CD4-positive, alpha-beta T cell treated with Interferon alpha-2 for 1 hour (primary cell): Measurements from ENCODE around the gene CACHD1.

Experiments
- DNase-seq, 2 donors: peaks; one replicate each; pipeline ENCODE4 v3.0.0-alpha.2; 2020 to 2022

Gene CACHD1

DNA sequence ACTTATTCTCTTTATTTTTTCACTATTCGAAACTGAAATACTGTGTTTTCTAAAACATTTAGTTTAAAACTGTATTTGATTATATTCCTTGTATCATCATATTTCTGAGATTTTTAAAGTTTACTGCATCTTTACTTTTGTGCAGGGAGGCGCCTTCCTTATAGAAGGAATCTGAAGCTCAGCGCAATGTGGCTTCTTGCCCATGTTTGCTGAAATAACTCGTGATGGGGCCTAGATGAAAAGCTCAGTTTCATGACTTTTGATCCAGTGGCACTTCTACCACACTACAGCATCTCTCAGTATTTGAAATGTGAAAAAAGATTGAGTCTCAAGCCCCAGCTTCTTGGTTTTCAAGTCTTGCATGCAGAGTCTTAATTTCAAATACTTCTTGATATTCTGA is 28.4 kb downstream of the CACHD1 start:
- no peak for DNase-seq

DNA sequence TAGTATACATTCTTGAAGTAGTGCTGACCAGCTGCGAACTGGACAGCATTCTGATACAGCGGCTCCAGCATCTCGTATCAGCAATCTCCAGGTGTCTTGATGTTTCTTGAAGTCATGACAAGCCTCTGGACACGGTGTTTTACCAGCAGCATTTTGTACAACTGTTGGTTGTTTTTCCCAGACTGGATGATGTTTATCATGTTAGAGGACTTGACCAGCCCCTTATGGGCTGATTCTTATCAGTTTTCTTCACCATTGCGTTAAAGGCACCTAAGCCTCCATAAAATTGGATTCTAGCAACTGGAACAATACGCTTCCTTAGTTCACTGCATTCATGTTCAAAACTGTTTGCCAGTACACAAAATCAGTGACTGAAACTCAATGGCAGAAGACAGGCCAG is 29.1 kb downstream of the CACHD1 start:
- no peak for DNase-seq

DNA sequence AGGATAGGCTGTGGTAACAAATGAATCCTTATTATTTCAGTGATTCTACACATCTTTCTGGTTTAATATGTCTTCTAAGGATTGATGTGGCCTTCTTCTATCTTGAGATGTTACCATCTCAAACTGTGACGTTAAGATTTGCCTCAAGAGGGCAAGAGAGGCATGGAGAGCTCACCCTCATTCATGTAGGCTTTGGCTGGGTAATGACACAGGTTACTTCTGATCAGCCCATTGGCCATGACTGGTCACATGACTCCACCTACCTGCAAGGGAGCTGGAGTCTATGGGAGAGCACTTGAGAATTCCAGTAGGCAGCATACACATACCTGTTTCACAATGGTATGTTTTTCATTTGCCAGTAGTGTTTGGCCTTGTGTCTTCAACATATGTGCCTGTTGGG is 30.0 kb downstream of the CACHD1 start:
- peak in 1 of 2 donors; percentile 9 for DNase-seq

DNA sequence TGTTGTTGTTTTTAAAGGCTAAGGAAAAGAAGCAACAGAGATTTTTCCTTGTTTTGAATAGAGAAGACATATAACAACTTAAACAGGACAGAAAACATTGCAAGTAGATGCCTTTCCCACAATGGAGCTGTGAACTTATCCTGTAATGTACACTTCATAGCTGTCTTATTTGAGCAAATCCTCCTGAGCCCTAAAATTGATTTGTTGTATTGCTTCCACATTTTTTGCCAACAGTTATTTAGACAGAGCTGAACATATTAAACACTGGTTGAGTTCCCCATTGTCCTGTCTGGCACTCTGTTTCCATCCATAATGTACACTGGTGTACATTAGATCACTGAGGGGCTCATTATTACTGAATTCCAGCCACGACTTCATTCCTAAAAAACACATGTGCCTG is 32.2 kb downstream of the CACHD1 start:
- no peak for DNase-seq

DNA sequence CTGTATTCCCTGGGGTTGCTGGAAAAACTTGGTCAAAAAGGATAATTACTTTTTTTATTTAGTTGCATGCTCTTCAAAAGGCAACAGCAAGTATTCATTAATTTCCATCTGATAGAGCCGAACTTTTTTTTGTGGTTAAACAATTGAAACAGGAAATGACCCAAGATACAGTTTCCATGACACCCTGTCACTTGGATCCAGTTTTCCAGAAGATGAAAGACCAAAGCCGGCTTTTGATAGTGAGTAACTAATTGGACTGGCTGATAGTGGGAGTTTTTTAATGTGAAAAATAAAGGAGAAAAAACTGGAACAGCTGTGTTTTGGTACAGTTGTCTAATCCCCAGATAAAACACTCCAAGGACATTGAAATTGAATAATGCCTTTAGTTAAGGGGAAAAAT is 33.0 kb downstream of the CACHD1 start:
- no peak for DNase-seq

DNA sequence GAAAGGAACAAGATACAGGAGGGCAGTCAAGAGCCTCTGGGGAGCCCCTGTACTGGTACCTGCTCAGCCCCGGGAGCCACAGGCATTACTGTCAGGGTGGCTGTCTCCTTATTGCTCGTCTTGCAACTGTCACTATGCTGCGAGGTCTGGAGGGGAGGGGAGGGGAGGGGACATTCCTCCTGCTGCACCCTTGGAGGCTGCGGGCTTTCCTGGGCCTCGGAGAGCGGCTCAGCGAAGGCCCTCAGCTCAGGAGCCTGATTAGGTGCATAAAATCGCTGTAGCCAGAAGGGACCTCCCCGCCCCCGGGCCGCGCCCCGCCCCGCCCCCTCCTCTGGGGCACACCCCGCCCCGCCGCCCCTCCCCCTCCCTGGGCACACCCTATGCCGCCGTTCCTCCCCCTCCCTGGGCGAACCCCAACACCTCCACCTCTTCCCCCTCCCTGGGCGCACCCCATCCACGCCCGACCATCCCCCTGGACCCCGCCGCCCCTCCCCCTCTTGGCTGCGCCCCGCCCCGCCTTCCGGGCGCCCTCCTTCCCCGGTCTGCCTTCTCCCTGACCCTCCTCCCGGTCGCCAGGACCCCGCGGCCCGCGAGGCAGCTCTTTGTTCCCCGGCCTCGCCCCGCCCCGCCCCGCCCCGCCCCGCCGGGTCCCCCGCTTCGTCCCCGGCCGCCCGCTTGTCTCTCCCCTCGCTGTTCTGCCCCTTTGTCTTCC is 35.5 kb downstream of the CACHD1 start:
- peak; percentile 39 to 47 for DNase-seq

DNA sequence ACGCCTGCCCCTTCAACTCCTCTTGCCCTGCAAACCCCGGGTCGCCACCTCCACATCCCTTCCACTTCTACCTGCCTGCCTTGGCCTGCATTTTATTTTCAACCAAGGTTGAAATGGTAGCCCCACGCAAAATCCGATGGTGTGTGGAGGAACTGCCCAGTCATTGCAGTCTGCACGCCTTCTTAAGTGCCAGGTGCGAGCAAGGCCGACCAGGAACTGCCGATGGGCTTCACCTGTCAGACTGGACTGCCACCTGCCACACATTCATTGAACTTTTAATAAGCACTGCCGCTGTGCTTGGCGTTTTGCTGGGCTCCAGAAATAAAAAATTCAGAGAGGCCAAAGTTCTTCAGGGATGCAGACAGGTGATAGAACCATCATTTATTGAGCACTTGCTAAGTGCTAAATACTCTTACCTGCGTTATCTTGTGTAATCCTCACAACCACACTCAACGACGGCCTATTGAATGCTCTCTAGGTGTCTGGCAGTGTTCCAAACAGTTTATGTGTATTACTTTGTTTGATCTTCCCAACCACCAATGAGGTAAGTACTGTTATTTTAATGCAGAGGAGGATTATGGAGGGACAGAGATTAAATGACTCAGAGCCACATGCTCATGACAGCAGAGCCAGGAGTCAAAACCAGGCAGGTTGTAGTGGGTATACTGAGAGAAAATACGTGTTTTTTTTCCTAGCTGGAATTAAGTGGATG is 36.2 kb downstream of the CACHD1 start:
- peak in 1 of 2 donors; percentile 32 for DNase-seq

DNA sequence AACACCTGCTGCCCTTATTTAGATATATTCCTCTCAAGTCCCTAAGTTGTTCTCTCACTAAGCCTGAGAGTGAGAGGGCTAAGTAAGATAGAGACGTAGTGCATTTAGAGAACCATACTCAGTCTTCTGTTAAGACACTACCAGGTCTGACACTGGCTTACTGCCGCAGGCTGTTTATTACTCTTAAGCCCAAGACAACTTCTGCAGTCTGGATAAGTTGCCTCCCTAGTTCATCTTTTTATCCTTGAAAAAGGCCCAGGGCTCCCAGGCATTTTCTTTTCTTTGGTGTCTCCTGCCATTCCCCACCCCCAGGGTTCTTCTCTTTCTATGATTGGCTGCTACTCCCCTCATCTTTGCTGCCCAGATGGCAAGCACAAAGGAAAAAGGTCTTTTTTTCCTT is 38.7 kb downstream of the CACHD1 start:
- DNase-seq = no peak

DNA sequence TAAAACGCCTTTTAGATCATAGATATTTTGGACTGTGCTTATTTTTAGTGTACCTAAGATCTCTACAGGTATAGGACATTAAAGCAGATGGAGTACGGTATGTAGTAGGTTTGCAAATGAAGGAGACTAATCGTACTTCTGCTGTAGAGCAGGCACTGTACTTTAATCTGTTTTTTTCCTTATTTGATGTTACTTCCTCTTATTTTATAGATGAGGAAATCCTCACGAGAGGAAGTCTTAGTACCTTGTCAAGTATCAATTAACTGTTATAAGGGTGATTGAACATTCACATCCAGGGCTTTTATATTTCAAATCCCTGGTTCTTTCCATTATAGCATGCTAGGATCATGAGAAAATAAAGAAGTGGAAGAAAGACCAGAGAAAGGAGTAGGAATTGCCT is 41.1 kb downstream of the CACHD1 start:
- DNase-seq = no peak

DNA sequence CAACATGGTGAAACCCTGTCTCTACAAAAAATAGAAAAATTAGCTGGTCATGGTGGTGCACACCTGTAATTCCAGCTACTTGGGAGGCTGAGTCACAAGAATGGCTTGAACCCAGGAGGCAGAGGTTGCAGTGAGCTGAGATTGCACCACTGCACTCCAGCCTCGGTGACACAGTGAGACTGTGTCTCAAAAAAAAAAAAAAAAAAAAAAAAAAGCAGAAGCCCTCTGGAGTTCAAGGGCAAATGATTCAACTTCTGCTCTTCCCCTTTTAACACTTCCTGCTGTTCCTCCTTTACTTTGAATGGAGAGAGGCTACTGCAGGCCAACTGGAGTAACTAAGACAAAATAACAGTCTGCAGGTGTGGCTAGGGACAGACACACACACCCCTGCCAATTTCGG is 42.3 kb downstream of the CACHD1 start:
- peak in 1 of 2 donors; percentile 18 for DNase-seq

DNA sequence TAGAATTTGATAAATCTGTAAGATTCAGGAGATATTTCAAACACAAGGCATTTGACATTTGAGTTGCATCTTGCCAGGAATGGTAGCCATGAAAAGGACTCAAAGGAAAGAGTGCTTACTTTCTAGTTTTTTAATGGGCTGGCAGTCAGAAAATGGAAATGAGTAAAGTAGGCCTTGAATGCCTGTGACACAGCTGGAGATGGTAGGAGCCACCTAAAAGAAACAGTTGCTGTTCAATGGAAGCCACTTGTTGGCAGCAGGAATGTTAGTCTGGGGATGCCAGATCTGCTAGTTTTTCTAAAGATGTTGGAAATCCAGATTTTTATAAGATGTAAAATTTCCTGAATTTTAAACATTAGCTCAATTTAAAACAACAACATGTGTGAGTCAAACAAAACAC is 43.6 kb downstream of the CACHD1 start:
- no peak for DNase-seq

DNA sequence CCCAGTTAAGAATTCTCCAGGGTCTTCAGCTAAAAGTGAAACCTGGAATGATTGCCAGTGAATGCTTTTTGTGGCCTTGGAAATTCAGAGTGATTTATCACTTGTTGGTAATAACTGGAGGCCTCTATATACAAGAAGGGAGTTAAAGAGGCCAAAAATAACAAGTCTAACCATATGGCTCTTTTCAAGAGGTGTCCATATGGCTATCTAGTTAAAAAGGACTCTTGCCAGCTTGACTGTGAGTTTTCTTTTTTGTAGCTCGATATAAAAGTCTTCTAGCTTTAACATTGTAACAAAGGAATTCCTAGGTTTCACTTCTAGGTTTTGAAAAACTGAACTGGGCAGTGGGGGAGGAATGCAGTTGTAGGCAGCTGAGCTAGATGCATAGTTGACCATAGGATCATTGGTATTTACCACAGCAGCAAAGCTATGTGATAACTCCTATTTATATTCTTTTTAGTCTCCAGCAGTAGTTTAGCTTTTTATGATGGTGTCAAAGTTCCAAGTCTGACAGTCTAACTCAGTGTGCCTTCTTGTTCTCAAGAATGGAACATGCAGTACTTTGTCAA is 44.4 kb downstream of the CACHD1 start:
- DNase-seq = no peak

DNA sequence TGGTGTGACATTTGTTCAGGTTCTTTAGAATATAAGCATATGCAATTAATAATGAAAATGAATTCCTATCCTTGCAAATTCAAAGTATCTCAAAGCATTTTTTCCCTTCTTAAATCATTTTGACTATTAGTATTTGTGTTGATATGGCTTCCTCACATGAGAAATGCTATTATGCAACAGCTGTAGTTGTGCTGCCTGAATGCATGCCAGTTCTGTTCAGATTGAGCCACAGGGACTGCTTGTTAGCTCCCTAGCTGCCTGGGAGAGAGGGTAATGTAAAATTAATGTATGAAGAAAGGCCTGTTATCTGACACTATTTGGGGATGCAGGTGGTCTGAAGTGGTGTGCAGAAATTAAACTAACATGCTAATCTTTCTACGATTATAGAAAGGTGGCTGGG is 45.5 kb downstream of the CACHD1 start:
- DNase-seq = no peak

DNA sequence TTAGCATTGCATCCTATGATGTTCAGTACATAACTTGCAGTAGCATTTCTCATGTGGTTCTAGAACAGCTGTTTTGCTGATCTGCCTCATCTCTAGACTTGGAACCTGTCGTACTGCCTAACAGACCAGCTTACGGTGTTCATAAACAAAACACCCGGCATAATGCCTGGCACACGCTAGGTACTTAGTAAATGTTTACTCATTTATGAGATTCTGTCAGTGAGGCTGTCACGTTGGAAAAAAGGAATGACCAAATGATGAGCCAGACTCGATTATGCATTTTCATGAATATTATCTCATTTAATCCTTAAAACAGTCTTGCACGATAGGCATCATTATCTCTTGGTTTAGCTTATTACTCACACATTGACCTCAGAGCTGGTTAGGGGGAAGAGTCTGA is 46.4 kb downstream of the CACHD1 start:
- DNase-seq = no peak

DNA sequence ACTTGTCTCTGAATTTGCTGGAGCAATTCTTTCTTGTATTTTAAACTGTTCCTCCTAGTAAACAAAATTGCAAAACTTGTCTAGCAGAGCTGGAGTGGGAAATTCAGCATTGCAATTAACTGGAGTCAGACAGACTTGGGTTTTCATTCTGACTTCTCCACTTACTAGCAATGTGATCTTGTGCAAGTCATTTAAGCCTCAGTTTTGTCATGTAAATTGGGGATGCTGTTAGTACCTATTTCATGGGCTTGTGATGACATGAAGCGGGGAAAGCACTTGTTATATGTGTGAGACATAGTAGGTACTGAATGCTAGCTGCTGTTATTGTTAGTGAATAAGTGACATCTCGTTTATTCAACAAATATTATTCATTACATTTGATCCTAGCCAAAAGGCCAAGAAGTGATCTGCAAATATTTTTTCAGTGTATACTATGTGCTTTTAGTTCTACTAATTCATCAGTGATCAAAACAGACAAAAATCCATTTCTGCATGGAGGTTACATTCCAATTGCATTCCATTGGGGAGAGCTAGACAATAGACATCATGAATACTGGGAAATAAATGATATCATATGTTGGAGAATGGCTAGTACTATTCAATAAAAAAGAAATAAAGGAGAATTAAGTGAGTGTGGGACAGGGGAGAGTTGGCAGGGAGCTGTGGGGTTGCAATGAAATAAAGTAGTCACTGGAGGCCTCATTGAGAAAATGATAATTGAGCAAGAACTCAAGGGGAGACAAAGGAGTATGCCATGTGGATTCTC is 47.1 kb downstream of the CACHD1 start:
- DNase-seq = no peak

DNA sequence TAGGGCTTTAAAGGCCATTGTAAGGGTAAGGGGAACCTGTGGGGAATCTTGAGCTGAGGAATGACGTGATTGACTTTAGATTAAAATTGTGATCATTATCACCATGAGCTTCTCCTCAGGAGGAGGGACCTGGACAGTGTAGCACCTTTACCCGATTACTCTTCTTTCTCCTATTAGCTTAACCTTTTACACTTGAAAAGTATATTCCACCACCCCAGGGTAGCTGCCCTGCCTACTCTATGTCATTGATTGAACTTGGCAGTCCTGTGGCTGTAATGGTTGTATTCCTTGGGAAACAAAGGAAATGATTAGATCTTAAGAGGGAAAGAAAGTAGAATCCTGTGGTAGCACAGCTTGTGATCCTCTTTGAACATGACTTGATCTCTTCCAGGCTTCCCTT is 47.7 kb downstream of the CACHD1 start:
- no peak for DNase-seq

DNA sequence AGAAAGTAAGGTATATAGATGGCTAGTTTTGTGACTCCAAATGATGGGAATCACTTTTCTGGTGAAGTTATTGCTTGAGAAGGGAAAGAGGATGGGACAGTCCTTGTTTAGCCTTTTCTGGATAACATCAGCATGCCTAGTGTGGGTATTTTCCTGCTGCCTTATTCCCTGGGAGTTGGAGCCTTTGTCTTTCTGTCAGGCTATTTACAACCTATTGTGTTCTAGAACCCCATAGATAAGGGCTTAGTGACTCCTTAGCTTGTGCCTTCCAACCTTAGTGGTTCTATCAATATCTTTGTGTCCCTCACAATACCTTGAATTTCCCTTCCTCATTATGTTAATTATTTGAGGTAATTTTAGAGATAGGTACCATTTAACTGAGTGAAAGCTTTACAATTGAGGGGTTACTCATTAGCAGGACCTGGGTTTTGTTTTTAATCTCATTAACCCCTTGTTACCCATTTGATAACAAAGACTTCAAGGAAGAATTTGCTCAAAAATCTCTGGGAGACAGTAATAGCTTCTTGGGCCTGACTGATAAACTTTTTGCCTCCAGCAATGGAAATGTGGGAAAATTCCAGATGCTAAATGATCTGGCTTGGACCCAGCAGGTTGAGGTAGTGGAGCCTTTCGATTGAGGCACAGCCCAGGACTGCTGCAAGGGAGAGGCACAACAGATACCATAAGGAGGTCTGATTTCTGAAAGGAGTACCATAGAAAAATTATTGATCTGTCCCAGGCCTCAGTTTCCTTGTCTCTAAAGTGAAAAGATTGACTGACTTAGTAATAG is 49.0 kb downstream of the CACHD1 start:
- no peak for DNase-seq

DNA sequence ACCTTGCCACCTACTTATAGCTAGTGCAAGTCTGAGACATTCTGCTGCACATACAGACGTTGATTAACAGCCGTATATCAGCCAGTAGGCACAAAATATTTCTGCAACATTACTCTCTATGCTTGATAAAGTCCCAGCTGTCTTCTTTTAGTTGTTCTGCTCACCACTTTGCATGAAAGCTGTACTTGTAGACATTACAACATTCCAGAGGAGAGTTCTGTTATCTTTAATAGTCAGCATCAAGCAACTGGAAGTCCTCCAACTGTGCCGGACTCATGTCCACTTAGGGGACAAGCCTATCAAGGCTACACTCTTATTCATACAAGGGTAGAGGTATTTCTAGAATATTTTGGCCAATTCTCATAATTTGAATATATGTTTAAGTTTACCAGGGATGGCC is 50.0 kb downstream of the CACHD1 start:
- no peak for DNase-seq

DNA sequence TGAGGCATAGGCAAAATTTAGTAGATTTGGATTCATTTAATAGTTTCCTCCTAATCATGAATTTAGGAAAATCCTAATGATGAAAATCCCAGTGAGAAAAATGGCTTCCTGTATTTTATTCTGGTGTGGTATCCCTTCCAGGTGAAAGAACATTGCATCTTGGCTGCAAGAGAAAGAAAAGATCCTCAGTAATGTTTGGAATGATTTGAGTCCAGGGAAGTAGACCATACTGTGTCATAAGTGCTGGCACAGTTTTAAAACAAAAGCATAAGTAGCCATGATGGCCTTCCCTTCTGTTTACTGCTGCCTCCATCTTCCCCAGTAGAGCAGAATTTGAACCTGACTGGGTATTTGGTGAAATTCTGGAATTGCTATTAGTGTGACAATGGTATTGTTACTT is 52.8 kb downstream of the CACHD1 start:
- no peak for DNase-seq

DNA sequence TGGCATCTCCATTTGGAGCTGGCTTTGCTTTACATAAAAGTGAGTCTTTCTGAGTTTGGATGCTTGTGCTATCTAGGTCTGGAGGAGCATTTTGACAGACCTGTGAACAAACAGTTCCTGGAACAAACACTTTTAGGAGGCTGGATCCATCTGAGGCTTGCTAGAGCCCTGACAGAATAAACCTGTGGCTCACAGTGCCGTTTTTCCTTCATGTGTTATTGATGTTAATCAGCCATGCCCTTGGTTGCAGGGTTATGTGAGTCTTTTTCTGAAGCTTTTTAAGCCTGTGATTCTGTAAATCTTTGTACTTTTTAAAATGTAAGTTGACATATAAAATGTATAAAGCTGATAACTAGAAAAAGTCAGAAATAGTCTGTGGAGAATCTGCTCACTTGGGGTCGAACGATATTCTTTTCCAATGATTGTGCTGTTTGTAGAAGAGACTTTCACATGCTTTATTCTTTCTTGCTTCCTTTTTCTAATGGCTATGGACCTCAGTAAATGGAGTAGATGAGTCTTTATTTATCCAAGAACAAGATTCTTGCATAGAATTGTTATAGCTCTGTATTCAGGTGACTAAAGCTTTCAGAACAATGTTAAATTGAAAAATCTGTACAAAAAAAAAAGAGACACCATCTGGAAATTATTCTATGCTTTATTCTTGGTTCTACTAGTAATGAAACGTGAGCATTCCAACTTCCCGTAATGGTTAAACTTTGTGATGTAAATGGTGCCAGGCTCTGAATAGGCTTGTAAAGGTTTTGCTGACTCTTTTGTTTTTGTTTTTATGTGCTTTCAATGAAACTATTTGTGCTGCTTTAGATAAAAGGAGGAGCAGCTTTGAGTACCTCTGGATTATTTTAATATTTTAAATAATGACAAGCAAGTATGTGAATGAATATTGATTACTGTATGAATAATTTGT is 53.7 kb downstream of the CACHD1 start:
- DNase-seq = no peak

DNA sequence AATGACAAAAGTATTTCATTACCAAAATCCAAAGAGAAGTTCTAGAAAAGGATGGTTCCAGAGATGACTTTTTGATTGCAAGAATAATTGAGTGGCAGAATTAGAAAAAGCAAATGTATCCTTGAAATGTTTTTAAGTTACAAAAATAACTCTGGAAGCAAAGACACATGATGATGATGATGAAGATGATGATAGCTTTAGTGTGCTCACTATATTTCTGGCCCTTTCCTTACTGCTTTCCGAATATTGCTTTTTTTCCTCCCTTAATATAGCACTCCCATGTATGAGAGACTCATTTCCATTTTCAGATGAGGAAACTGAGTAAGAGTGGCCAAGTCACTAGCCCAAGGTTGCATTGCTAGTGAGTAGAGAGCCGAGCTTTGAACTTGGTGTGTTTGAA is 54.7 kb downstream of the CACHD1 start:
- no peak for DNase-seq
